Measurements from ENCODE around the gene BRPF1. TPM values are rescaled to one million over a fixed set of nuclear protein-coding genes. Genes with fewer than 3 reads are reported as not detected.

BRPF1 gene
- total RNA-seq, 1 donor from 2014 or later = 30.6 TPM

DNA sequence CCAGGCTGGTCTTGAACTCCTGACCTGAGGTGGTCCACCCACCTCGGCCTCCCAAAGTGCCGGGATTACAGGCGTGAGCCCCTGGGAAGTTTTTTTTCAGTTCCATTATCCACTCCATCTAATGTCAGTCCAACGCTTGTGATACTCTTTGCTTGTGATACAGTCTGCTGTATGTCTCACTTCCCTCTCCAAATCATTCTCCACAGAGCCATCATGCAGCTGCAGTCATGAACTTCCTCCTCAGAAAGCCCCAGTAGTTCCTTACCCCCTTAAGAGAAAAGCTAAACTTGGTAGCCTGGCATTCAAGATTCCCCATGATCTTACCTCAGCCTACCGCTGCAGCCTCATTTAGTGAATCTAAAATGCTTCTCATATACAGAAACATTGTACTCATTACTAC lies 63.7 kb downstream of the BRPF1 start:
- H3K27ac Mint-ChIP-seq (ENCODE audit: unreplicated experiment) = no peak overlapping the region
- H3K9me3 Mint-ChIP-seq (ENCODE audit: unreplicated experiment) = peaks cover 14% of the 10 kb centered on the region
- peaks cover 11% of the 10 kb centered on the region for H3K27me3 Mint-ChIP-seq (ENCODE audit: unreplicated experiment)
- peaks cover 3% of the 10 kb centered on the region for H3K36me3 Mint-ChIP-seq (ENCODE audit: unreplicated experiment)
- no peak for DNase-seq
- H3K4me1 Mint-ChIP-seq (ENCODE audit: low read depth, unreplicated experiment) = peaks cover 6% of the 10 kb centered on the region
- peak overlapping the region; percentile 36 for H3K4me3 Mint-ChIP-seq (ENCODE audit: unreplicated experiment)
- TF ChIP-seq, protein P1, sequence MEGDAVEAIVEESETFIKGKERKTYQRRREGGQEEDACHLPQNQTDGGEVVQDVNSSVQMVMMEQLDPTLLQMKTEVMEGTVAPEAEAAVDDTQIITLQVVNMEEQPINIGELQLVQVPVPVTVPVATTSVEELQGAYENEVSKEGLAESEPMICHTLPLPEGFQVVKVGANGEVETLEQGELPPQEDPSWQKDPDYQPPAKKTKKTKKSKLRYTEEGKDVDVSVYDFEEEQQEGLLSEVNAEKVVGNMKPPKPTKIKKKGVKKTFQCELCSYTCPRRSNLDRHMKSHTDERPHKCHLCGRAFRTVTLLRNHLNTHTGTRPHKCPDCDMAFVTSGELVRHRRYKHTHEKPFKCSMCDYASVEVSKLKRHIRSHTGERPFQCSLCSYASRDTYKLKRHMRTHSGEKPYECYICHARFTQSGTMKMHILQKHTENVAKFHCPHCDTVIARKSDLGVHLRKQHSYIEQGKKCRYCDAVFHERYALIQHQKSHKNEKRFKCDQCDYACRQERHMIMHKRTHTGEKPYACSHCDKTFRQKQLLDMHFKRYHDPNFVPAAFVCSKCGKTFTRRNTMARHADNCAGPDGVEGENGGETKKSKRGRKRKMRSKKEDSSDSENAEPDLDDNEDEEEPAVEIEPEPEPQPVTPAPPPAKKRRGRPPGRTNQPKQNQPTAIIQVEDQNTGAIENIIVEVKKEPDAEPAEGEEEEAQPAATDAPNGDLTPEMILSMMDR (IDR thresholded peaks at IDR 0.05; ENCODE audit: partially characterized antibody, unreplicated experiment) = no peak

DNA sequence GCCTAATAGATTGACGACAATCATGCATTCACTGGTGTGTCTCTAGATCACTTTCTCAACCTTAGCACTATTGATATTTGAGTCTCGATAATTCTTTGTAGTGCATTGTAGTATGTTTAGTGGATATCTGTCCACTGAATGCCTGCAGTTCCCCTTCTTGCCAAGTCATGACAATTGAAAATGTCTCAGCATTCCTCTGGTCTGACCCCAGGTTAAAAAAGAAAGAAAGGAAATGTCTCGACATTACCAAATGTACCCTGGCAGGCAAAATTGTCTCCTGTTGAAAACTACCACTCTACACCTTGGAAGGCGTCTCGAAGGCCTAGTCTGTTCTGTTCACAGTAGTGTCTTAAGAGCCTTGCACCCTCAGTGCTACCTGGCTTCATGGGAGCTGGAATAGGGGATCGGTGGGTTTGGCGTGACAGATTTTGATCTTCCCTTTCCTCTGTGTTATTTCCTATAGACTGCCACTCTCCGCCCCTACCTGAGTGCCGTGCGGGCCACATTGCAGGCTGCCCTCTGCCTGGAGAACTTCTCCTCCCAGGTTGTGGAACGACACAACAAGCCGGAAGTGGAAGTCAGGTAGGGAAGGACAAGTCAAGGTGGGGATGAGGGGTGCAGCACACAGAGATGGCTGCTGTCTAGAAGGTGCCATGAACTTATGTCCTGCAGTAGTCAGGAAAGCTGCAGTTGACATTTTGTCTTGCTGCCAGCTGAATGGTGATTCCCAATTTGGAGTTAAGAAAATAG lies 65.8 kb downstream of the BRPF1 start:
- H3K4me3 Mint-ChIP-seq (ENCODE audit: unreplicated experiment) = no peak overlapping the region
- no peaks in the 10 kb centered on the region for H3K36me3 Mint-ChIP-seq (ENCODE audit: unreplicated experiment)
- H3K9me3 Mint-ChIP-seq (ENCODE audit: unreplicated experiment) = peaks cover 10% of the 10 kb centered on the region
- TF ChIP-seq, protein P1 (IDR thresholded peaks at IDR 0.05; ENCODE audit: partially characterized antibody, unreplicated experiment) = no peak
- peaks cover 2% of the 10 kb centered on the region for H3K4me1 Mint-ChIP-seq (ENCODE audit: low read depth, unreplicated experiment)
- H3K27ac Mint-ChIP-seq (ENCODE audit: unreplicated experiment) = peak overlapping the region; percentile 22
- H3K27me3 Mint-ChIP-seq (ENCODE audit: unreplicated experiment) = peaks cover 9% of the 10 kb centered on the region
- no peak for DNase-seq

Other genes starting within 250 kb of the BRPF1 start
- gene LHFPL4, start 177.9 kb upstream of the BRPF1 start, total RNA-seq (ENCODE audit: unreplicated experiment) = 23.4 TPM
- gene MTMR14, start 82.2 kb upstream of the BRPF1 start, total RNA-seq (ENCODE audit: unreplicated experiment) = 45.7 TPM
- gene CPNE9, start 27.9 kb upstream of the BRPF1 start, total RNA-seq (ENCODE audit: unreplicated experiment) = 54.6 TPM
- gene OGG1, start 18.2 kb downstream of the BRPF1 start, total RNA-seq (ENCODE audit: unreplicated experiment) = 76.5 TPM
- gene CAMK1, start 38.2 kb downstream of the BRPF1 start, total RNA-seq (ENCODE audit: unreplicated experiment) = 8.2 TPM
- gene TADA3, start 60.7 kb downstream of the BRPF1 start, total RNA-seq (ENCODE audit: unreplicated experiment) = 59.1 TPM
- gene ARPC4, start 61.3 kb downstream of the BRPF1 start, total RNA-seq (ENCODE audit: unreplicated experiment) = 164 TPM
- gene TTLL3, start 78.5 kb downstream of the BRPF1 start, total RNA-seq (ENCODE audit: unreplicated experiment) = 45.7 TPM
- 81.7 TPM for gene RPUSD3, start 112.3 kb downstream of the BRPF1 start, total RNA-seq (ENCODE audit: unreplicated experiment)
- gene CIDEC, start 148.5 kb downstream of the BRPF1 start, total RNA-seq (ENCODE audit: unreplicated experiment) = not detected
- 37.8 TPM for gene JAGN1, start 158.9 kb downstream of the BRPF1 start, total RNA-seq (ENCODE audit: unreplicated experiment)
- gene IL17RE, start 171.1 kb downstream of the BRPF1 start, total RNA-seq (ENCODE audit: unreplicated experiment) = 3.9 TPM
- gene IL17RC, start 185.4 kb downstream of the BRPF1 start, total RNA-seq (ENCODE audit: unreplicated experiment) = 41.9 TPM
- 92.6 TPM for gene CRELD1, start 202.1 kb downstream of the BRPF1 start, total RNA-seq (ENCODE audit: unreplicated experiment)
- gene PRRT3, start 220.7 kb downstream of the BRPF1 start, total RNA-seq (ENCODE audit: unreplicated experiment) = 8.9 TPM

Data from glutamatergic neuron (in vitro differentiated cells).